GM12878 (cell line): Measurements from ENCODE around the gene ADAMTSL1. TPM values are rescaled to one million over a fixed set of nuclear protein-coding genes. Genes with fewer than 3 reads are reported as not detected.

Experiments
- ATAC-seq: fragments of 200-7000 bp; cut with Tn5 transposase; 3 replicates; pipeline ENCODE4 v1.9.1; 2020; ENCODE audit warnings: mild to moderate bottlenecking, moderate library complexity
- BruUV-seq: library from RNA; stranded (reverse); fragments of 400-500 nt; replicated peaks from 2 replicates; lab custom pipeline; 2021; lab: Mats Ljungman, UMichigan
- CTCF ChIA-PET: fragments of 300-600 bp; sonication (Branson Sonifier 250); formaldehyde crosslinking; extraction: SDS; loops from one replicate; lab custom pipeline; 2021; ENCODE audit warnings: inconsistent platforms; lab: Yijun Ruan, JAX
- POLR2A ChIA-PET: fragments of 350-600 bp; formaldehyde crosslinking; extraction: SDS; loops from one replicate; lab custom pipeline; 2021; ENCODE audit warnings: inconsistent platforms; lab: Charles Lee
- RAD21 ChIA-PET: fragments of 300-600 bp; sonication (Branson Sonifier 250); formaldehyde crosslinking; loops from one replicate; lab custom pipeline; 2023; ENCODE audit warnings: antibody characterized with exemption; ENCODE audit not compliant: unreplicated experiment; lab: Charles Lee
- SMC1A ChIA-PET: fragments of 300-600 bp; sonication (Branson Sonifier 250); formaldehyde crosslinking; loops from one replicate; lab custom pipeline; 2023; ENCODE audit not compliant: unreplicated experiment, uncharacterized antibody; lab: Charles Lee
- DNase-seq: peaks from one replicate; pipeline ENCODE4 v3.0.0-alpha.2; 2011; ENCODE audit warnings: low read depth, low spot score
- FAIRE-seq: peaks from 3 replicates; lab custom pipeline; 2011; peaks lifted over from hg19 to GRCh38; lab: Jason Lieb, UNC
- H2AFZ ChIP-seq: 2 replicates; pipeline ENCODE4 v1.6.0; 2011; ENCODE audit warnings: low read depth, low read length, control low read depth; ENCODE audit not compliant: control insufficient read depth
- H3K27ac ChIP-seq: 2 replicates; pipeline ENCODE4 v1.5.1; 2011; ENCODE audit warnings: control low read depth; ENCODE audit not compliant: control insufficient read depth, insufficient read depth
- H3K27me3 ChIP-seq, 2 experiments: replicated peaks in 1 of 2; 2 replicates each; pipeline versions ENCODE4 v1.6.0 to v1.6.1; 2011; ENCODE audit warnings: low read length in 1 of 2; ENCODE audit not compliant: control insufficient read depth in 2 of 2, insufficient read depth in 2 of 2
- H3K36me3 ChIP-seq, 2 experiments: 2 replicates each; pipeline ENCODE4 v1.5.1; 2011; ENCODE audit warnings: low read length in 1 of 2; ENCODE audit not compliant: control insufficient read depth in 2 of 2, insufficient read depth in 2 of 2
- H3K4me1 ChIP-seq: 2 replicates; pipeline ENCODE4 v1.6.1; 2011; ENCODE audit warnings: mild to moderate bottlenecking, low read length, moderate library complexity, mixed read lengths; ENCODE audit not compliant: control insufficient read depth, insufficient read depth
- H3K4me2 ChIP-seq: 2 replicates; pipeline ENCODE4 v1.6.0; 2011; ENCODE audit warnings: control low read depth; ENCODE audit not compliant: control insufficient read depth, insufficient read depth
- H3K4me3 ChIP-seq: fragments of 200-600 bp; sonication (generic); 2 replicates; pipeline ENCODE4 v1.5.1; 2016
- H3K79me2 ChIP-seq: 2 replicates; pipeline ENCODE4 v1.6.0; 2011; ENCODE audit warnings: low read length; ENCODE audit not compliant: control insufficient read depth, insufficient read depth
- H3K9ac ChIP-seq: 2 replicates; pipeline ENCODE4 v1.8.0; 2011; ENCODE audit warnings: low read length, control low read depth, mixed read lengths; ENCODE audit not compliant: control insufficient read depth, insufficient read depth
- H3K9me3 ChIP-seq: replicated peaks from 3 replicates; pipeline ENCODE4 v1.5.1; 2011; ENCODE audit warnings: mild to moderate bottlenecking, low read length; ENCODE audit not compliant: control insufficient read depth, insufficient read depth
- H4K20me1 ChIP-seq: 2 replicates; pipeline ENCODE4 v1.6.0; 2011; ENCODE audit not compliant: control insufficient read depth, insufficient read depth
- IRF4 ChIP-seq: IDR thresholded peaks from 2 replicates; pipeline ENCODE4 v1.6.1; 2011; ENCODE audit warnings: low read depth, low read length
- LARP7 ChIP-seq: fragments of 450-650 bp; IDR thresholded peaks from 2 replicates; pipeline ENCODE4 v1.6.1; 2017; ENCODE audit warnings: mild to moderate bottlenecking
- NRF1 ChIP-seq: conservative IDR thresholded peaks from 2 replicates; pipeline ENCODE4 v1.6.1; 2011; ENCODE audit warnings: mild to moderate bottlenecking, low read depth, low read length, improper control_type of control experiment
- PAX5 ChIP-seq: IDR thresholded peaks from 2 replicates; pipeline ENCODE4 v1.6.1; 2011; ENCODE audit warnings: low read depth, low read length, borderline replicate concordance
- PML ChIP-seq: IDR thresholded peaks from 2 replicates; pipeline ENCODE4 v1.6.1; 2012; ENCODE audit warnings: low read length, inconsistent platforms
- TARDBP ChIP-seq: IDR thresholded peaks from 2 replicates; pipeline ENCODE4 v1.6.1; 2016; ENCODE audit warnings: borderline replicate concordance
- TCF3 ChIP-seq: IDR thresholded peaks from 2 replicates; pipeline ENCODE4 v1.6.1; 2012; ENCODE audit warnings: low read depth, mild to moderate bottlenecking, low read length, borderline replicate concordance; ENCODE audit not compliant: insufficient read depth
- ZNF384 ChIP-seq: IDR thresholded peaks from 2 replicates; pipeline ENCODE4 v1.6.1; 2012; ENCODE audit warnings: low read depth, mild to moderate bottlenecking, low read length, improper control_type of control experiment, borderline replicate concordance
- ZSCAN29 ChIP-seq: fragments of 450-650 bp; IDR thresholded peaks from 2 replicates; pipeline ENCODE4 v1.6.1; 2017; ENCODE audit warnings: mild to moderate bottlenecking, moderate library complexity
- WGBS: methylation state at CpG from one replicate; pipeline ENCODE4 v1.1.6; 2016; ENCODE audit warnings: low lambda C conversion rate; ENCODE audit not compliant: insufficient replicate concordance, insufficient coverage; ENCODE audit errors: missing lambda C conversion rate; 5-methylcytosine and 5-hydroxymethylcytosine counted together
- in situ Hi-C: fragments of 300-500 bp; cut with MboI; formaldehyde crosslinking; loops from 9 replicates; pipeline ENCODE4 v1.14.3; 2018; ENCODE audit warnings: mixed read lengths
- intact Hi-C: fragments of 100-400 bp; cut with micrococcal nuclease; formaldehyde crosslinking; loops from one replicate; pipeline ENCODE4 v1.14.2; 2022; ENCODE audit not compliant: unreplicated experiment
- polyA plus RNA-seq, 11 experiments: library from polyadenylated mRNA; depleted of rRNA in 4 of 11; unstranded in 6 of 11; stranded (reverse) in 5 of 11; fragments of >200 nt; fragmentation: Nextera tagmentation in 4 of 11; fragmentation: Illumina TruSeq in 1 of 11; extraction: Ambion mirVana in 4 of 11; extraction: Trizol in 1 of 11; gene quantifications; 1 replicate in 1 of 11; 2 replicates in 10 of 11; pipeline versions ENCODE4 v1.2.1 to v1.2.3, GENCODE V29; 2011 to 2016; ENCODE audit warnings: inconsistent platforms in 2 of 11, missing spikeins in 2 of 11, low read depth in 1 of 11
- total RNA-seq, 4 experiments: library from RNA; depleted of rRNA in 3 of 4; stranded (reverse); fragments of >200 nt in 3 of 4; fragmentation: Illumina TruSeq in 1 of 4; extraction: Trizol in 1 of 4; gene quantifications; 2 replicates each; pipeline versions ENCODE4 v1.2.1 to v1.2.3, GENCODE V29; 2013 to 2021
- TF ChIP-seq, protein P1 (sequence below): fragments of 450-650 bp; IDR thresholded peaks from 2 replicates; pipeline ENCODE4 v1.6.1; 2018; ENCODE audit warnings: borderline replicate concordance, mild to moderate bottlenecking; ENCODE audit not compliant: partially characterized antibody
- TF ChIP-seq, protein P2 (sequence below): fragments of 450-650 bp; IDR thresholded peaks from 2 replicates; pipeline ENCODE4 v1.6.1; 2014; ENCODE audit warnings: mild to moderate bottlenecking
- TF ChIP-seq, protein P3 (sequence below): fragments of 450-650 bp; IDR thresholded peaks from 2 replicates; pipeline ENCODE4 v1.6.1; 2017; ENCODE audit warnings: antibody characterized with exemption, mild to moderate bottlenecking, moderate library complexity

The ADAMTSL1 gene
- total and polyA plus RNA-seq, 10 of the 15 experiments (the other 5 are each of a cell fraction or from before 2014, with no cell fraction given), result 0.01 to 0.10 (median 0.07) TPM; not detected in 6

DNA sequence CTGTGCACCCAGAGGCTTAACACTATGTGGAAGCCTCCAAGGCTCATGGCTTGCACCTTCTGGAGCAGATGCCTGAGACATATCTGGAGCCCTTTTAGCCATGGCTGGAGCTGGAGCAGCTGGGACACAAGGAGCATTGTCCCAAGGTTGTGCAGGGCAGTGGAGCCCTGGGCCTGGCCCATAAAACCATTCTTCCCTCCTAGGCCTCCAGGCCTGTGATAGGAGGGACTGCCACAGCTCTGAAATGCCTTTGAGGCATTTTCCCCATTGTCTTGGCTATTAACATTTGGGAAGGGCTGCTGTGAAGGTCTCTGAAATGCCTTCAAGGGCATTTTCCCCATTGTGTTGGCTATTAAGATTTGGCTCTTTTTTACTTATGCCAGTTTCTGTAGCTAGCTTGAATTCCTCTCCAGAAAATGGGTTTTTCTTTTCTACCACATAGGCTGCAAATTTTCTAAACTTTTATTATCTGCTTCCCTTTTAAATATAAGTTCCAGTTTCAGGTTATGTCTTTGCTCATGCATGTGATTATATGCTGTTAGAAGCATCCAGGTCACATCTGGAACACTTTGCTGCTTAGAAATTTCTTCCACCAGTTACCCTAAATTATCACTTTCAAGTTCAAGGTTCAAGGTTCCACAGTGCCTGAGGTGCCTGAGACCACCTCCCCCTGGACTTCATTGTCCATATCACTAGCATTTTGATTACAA lies 221.2 kb downstream of the ADAMTSL1 start:
- ChIA-PET CTCF (no interaction called here), SMC1A (no interaction called here), POLR2A (no interaction called here), RAD21 (no interaction called here)
- TF ChIP-seq NRF1, result no peak
- no peak for TF ChIP-seq LARP7
- TF ChIP-seq ZSCAN29, result no peak
- TF ChIP-seq TCF3, result no peak
- no peak for TF ChIP-seq PAX5
- TF ChIP-seq PML, result no peak
- TF ChIP-seq TARDBP, result no peak
- no peak overlapping the region for H2AFZ ChIP-seq
- H3K36me3 ChIP-seq, result no peaks in the 10 kb centered on the region
- FAIRE-seq, result no peak
- no peaks in the 10 kb centered on the region for H3K79me2 ChIP-seq
- H3K9ac ChIP-seq, result no peak overlapping the region
- no peak for DNase-seq
- H3K4me2 ChIP-seq, result no peak overlapping the region
- ATAC-seq, result no peak
- intact Hi-C loops, result no loop called here
- no peaks in the 10 kb centered on the region for H3K4me1 ChIP-seq
- H4K20me1 ChIP-seq, result no peaks in the 10 kb centered on the region
- BruUV-seq, result no TSS peak
- H3K9me3 ChIP-seq, result peaks cover 2% of the 10 kb centered on the region; the same call in 2 of the 3 replicates
- no peak overlapping the region for H3K4me3 ChIP-seq
- no peaks in the 10 kb centered on the region for H3K27me3 ChIP-seq
- H3K27ac ChIP-seq, result no peak overlapping the region
- in situ Hi-C loops, result no loop called here

DNA sequence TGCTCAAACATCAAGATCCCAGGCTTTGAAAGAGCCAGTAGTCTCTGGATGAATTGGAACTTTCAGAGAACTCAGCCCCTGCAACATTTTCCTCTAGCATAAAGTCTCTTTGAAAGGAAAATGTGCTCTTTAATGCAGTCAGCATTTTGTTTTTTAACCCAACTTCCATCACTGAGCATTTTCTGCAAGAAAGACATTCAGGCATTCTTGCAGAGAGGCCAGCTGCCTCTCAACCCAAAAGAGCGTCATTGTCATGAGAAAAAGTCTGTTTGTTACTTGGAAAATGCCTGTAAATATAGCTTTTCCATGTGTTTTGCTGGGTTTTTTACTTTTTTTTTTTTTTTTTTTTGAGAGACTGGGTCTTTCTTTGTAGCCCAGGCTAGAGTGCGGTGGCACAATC lies 225.0 kb downstream of the ADAMTSL1 start:
- no peak for FAIRE-seq
- ChIA-PET CTCF (no interaction called here), SMC1A (interaction anchor here (0.6 to 0.7 kb wide), 2 partner anchors 32 to 354 kb away, joined by 3 to 4 read pairs; no protein-coding TSS in a partner anchor), RAD21 (no interaction called here), POLR2A (no interaction called here)
- Histone ChIP-seq H3K9ac (no peak overlapping the region), H3K27me3 (no peaks in the 10 kb centered on the region), H3K79me2 (no peaks in the 10 kb centered on the region), H3K9me3 (peaks cover 2% of the 10 kb centered on the region; the same call in 2 of the 3 replicates), H2AFZ (no peak overlapping the region), H3K4me3 (no peak overlapping the region), H4K20me1 (no peaks in the 10 kb centered on the region), H3K4me1 (no peaks in the 10 kb centered on the region), H3K36me3 (no peaks in the 10 kb centered on the region), H3K27ac (no peak overlapping the region), H3K4me2 (no peak overlapping the region)
- in situ Hi-C loops (no loop called here), intact Hi-C loops (no loop called here)
- no peak for ATAC-seq
- no TSS peak for BruUV-seq
- WGBS, result 36% methylated on average over 1 of the region's 2 CpGs
- no peak for DNase-seq
- TF ChIP-seq, protein P1, sequence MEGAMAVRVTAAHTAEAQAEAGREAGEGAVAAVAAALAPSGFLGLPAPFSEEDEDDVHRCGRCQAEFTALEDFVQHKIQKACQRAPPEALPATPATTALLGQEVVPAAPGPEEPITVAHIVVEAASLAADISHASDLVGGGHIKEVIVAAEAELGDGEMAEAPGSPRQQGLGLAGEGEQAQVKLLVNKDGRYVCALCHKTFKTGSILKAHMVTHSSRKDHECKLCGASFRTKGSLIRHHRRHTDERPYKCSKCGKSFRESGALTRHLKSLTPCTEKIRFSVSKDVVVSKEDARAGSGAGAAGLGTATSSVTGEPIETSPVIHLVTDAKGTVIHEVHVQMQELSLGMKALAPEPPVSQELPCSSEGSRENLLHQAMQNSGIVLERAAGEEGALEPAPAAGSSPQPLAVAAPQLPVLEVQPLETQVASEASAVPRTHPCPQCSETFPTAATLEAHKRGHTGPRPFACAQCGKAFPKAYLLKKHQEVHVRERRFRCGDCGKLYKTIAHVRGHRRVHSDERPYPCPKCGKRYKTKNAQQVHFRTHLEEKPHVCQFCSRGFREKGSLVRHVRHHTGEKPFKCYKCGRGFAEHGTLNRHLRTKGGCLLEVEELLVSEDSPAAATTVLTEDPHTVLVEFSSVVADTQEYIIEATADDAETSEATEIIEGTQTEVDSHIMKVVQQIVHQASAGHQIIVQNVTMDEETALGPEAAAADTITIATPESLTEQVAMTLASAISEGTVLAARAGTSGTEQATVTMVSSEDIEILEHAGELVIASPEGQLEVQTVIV, result no peak
- TF ChIP-seq, protein P2, sequence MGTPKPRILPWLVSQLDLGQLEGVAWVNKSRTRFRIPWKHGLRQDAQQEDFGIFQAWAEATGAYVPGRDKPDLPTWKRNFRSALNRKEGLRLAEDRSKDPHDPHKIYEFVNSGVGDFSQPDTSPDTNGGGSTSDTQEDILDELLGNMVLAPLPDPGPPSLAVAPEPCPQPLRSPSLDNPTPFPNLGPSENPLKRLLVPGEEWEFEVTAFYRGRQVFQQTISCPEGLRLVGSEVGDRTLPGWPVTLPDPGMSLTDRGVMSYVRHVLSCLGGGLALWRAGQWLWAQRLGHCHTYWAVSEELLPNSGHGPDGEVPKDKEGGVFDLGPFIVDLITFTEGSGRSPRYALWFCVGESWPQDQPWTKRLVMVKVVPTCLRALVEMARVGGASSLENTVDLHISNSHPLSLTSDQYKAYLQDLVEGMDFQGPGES, result no peak
- no peak for TF ChIP-seq IRF4
- TF ChIP-seq, protein P3, sequence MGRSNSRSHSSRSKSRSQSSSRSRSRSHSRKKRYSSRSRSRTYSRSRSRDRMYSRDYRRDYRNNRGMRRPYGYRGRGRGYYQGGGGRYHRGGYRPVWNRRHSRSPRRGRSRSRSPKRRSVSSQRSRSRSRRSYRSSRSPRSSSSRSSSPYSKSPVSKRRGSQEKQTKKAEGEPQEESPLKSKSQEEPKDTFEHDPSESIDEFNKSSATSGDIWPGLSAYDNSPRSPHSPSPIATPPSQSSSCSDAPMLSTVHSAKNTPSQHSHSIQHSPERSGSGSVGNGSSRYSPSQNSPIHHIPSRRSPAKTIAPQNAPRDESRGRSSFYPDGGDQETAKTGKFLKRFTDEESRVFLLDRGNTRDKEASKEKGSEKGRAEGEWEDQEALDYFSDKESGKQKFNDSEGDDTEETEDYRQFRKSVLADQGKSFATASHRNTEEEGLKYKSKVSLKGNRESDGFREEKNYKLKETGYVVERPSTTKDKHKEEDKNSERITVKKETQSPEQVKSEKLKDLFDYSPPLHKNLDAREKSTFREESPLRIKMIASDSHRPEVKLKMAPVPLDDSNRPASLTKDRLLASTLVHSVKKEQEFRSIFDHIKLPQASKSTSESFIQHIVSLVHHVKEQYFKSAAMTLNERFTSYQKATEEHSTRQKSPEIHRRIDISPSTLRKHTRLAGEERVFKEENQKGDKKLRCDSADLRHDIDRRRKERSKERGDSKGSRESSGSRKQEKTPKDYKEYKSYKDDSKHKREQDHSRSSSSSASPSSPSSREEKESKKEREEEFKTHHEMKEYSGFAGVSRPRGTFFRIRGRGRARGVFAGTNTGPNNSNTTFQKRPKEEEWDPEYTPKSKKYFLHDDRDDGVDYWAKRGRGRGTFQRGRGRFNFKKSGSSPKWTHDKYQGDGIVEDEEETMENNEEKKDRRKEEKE, result no peak
- TF ChIP-seq ZNF384, result no peak
